Testis (tissue), 3 donors: ENCODE results near the gene HYAL1. TPM values are rescaled to one million over a fixed set of nuclear protein-coding genes. Genes with fewer than 3 reads are reported as not detected.

ENCODE experiments used
- DNase-seq: peaks from one replicate; pipeline ENCODE4 v3.0.0-alpha.2; 2019
- H3K27ac ChIP-seq, 2 donors: fragments of 200-600 bp; sonication (generic); one replicate each; pipeline ENCODE4 v1.5.1; 2019
- H3K27me3 ChIP-seq: fragments of 200-600 bp; sonication (generic); one replicate; pipeline ENCODE4 v1.5.1; 2019
- H3K36me3 ChIP-seq: fragments of 200-600 bp; sonication (generic); one replicate; pipeline ENCODE4 v1.5.1; 2017; ENCODE audit warnings: low read depth; ENCODE audit errors: missing control alignments
- H3K4me1 ChIP-seq: fragments of 200-600 bp; sonication (generic); one replicate; pipeline ENCODE4 v1.5.1; 2019
- H3K4me3 ChIP-seq, 2 donors: fragments of 200-600 bp; sonication (generic); one replicate each; pipeline ENCODE4 v1.5.1; 2017 to 2019
- H3K9me3 ChIP-seq: fragments of 200-600 bp; sonication (generic); one replicate; pipeline ENCODE4 v1.5.1; 2017
- POLR2A ChIP-seq: fragments of 450-650 bp; IDR thresholded peaks from one replicate; pipeline ENCODE4 v1.6.1; 2017; ENCODE audit warnings: antibody characterized with exemption, mild to moderate bottlenecking, moderate library complexity
- WGBS, 2 donors: methylation state at CpG; one replicate each; pipeline ENCODE4 v1.1.5; 2018; 5-methylcytosine and 5-hydroxymethylcytosine counted together
- intact Hi-C: fragments of 100-400 bp; cut with DNase I; formaldehyde crosslinking; loops from one replicate; pipeline ENCODE4 v1.15.1; 2023; ENCODE audit warnings: low total_unique reads
- polyA plus RNA-seq: library from polyadenylated mRNA; stranded (reverse); fragments of 350-450 nt; fragmentation: Illumina TruSeq; extraction: RNeasy Lipid Tissue Mini Kit (QIAGEN cat#74804); gene quantifications from one replicate; pipeline ENCODE4 v1.2.3, GENCODE V29; 2014; ENCODE audit warnings: low read depth, low replicate concordance; ENCODE audit not compliant: insufficient read depth
- total RNA-seq, 2 donors: library from RNA; depleted of rRNA; stranded (reverse); fragments of >200 nt; gene quantifications; one replicate each; pipeline ENCODE4 v1.2.3, GENCODE V29; 2016
- TF ChIP-seq, protein P1 (sequence below), 3 experiments: fragments of 450-650 bp in 2 of 3; fragments of 200-600 bp in 1 of 3; sonication (generic) in 1 of 3; IDR thresholded peaks; one replicate each; pipeline ENCODE4 v1.5.1; 2016 to 2019; ENCODE audit warnings: antibody characterized with exemption in 3 of 3, mild to moderate bottlenecking in 2 of 3, moderate library complexity in 1 of 3

The HYAL1 gene
- total and polyA plus RNA-seq, 3 donors from 2014 or later = 2.7 to 3.7 (median 3.2) TPM

DNA sequence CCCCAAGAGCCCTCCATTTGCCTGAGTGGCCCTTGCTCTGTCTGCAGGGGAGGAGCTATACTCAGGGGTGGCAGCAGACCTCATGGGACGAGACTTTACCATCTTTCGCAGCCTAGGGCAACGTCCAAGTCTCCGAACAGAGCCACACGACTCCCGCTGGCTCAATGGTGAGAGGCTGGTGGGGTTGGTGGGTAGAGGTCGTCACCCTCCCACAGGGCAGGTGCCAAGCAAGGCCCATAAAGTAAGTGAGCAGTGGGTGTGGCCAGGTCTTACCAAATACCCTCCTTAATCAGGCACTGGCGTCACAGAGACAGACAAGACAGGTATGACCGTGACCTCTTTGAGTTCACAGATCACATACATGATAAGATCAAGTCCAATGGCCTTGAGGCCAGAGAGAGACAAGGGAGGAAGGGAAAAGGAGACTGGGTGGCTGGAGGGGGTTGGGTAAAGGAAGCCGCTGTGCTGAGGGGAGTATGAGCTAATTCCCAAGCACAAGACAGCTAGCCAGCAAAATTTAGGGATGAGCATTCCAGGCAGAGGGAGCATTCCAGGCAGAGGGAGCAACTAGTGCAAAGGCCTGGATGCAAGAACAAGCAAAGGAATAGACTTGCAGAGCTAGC lies 31.9 kb downstream of the HYAL1 start:
- no peak overlapping the region for H3K27ac ChIP-seq

GRCh38 chr3:50270422-50271224 lies 32.8 kb downstream of the HYAL1 start:
- Histone ChIP-seq H3K9me3 (no peaks in the 10 kb centered on the region), H3K27ac (no peak overlapping the region), H3K4me1 (peaks cover 46% of the 10 kb centered on the region), H3K4me3 (no peak overlapping the region), H3K36me3 (no peaks in the 10 kb centered on the region), H3K27me3 (no peaks in the 10 kb centered on the region)
- 89 to 90% methylated on average over 14 to 19 of the region's 19 CpGs for WGBS, 2 donors
- no peak for DNase-seq
- TF ChIP-seq, protein P1, sequence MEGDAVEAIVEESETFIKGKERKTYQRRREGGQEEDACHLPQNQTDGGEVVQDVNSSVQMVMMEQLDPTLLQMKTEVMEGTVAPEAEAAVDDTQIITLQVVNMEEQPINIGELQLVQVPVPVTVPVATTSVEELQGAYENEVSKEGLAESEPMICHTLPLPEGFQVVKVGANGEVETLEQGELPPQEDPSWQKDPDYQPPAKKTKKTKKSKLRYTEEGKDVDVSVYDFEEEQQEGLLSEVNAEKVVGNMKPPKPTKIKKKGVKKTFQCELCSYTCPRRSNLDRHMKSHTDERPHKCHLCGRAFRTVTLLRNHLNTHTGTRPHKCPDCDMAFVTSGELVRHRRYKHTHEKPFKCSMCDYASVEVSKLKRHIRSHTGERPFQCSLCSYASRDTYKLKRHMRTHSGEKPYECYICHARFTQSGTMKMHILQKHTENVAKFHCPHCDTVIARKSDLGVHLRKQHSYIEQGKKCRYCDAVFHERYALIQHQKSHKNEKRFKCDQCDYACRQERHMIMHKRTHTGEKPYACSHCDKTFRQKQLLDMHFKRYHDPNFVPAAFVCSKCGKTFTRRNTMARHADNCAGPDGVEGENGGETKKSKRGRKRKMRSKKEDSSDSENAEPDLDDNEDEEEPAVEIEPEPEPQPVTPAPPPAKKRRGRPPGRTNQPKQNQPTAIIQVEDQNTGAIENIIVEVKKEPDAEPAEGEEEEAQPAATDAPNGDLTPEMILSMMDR (IDR thresholded peaks at IDR 0.05) = no peak
- no peak for TF ChIP-seq POLR2A
- intact Hi-C loops = loop anchor here (10.0 kb wide), 1 partner anchor 76 kb away; the partner anchor contains the start of gene GNAT1

More for the DNA sequence above, 31.9 kb downstream of the HYAL1 start:
- no peak overlapping the region for H3K4me3 ChIP-seq
- H3K4me1 ChIP-seq = peaks cover 38% of the 10 kb centered on the region
- DNase-seq = no peak
- 83 to 85% methylated on average over 10 of the region's 10 CpGs for WGBS, 2 donors
- H3K27me3 ChIP-seq = no peaks in the 10 kb centered on the region
- intact Hi-C loops = loop anchor here (10.0 kb wide), 1 partner anchor 77 kb away; the partner anchor contains the start of gene GNAT1
- H3K36me3 ChIP-seq = no peaks in the 10 kb centered on the region
- no peaks in the 10 kb centered on the region for H3K9me3 ChIP-seq
- TF ChIP-seq, protein P1 (IDR thresholded peaks at IDR 0.05) = no peak
- TF ChIP-seq POLR2A = no peak

- no peak for TF ChIP-seq POLR2A
- TF ChIP-seq, protein P1 (IDR thresholded peaks at IDR 0.05) = no peak
- Histone ChIP-seq H3K27ac (no peak overlapping the region), H3K4me3 (no peak overlapping the region), H3K4me1 (peaks cover 52% of the 10 kb centered on the region), H3K9me3 (no peaks in the 10 kb centered on the region), H3K36me3 (no peaks in the 10 kb centered on the region), H3K27me3 (no peaks in the 10 kb centered on the region)
- DNase-seq = no peak
- WGBS, 2 donors = 80 to 92% methylated on average over 2 to 8 of the region's 8 CpGs
- intact Hi-C loops = loop anchor here (10.0 kb wide), 1 partner anchor 75 kb away; the partner anchor contains the start of gene GNAT1
Observed at GRCh38 chr3:50269977-50270413, 33.4 kb downstream of the HYAL1 start.

DNA sequence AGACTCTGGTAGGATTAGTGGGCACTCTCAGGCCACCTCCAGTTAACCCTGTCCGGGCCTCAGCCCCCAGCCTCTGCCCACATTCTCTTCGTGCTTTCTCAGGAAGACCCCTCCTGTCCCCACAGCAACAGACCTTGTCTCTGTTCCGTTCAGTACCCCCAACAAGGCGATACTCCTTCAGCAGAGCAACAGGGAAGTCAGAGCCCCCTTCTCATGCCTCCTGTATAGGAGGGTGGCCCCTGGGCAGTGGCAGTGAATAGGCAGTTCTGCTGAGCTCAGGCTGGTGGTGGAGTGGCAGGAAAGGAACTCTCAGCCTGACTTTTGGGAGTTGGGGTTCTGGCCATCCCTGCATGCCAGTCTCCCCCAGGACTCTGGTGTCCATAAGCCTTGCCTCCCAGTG lies 33.9 kb downstream of the HYAL1 start:
- no peak for TF ChIP-seq POLR2A
- TF ChIP-seq, protein P1 (IDR thresholded peaks at IDR 0.05) = no peak
- no peak for DNase-seq
- no peaks in the 10 kb centered on the region for H3K36me3 ChIP-seq
- H3K27ac ChIP-seq = no peak overlapping the region
- peaks cover 57% of the 10 kb centered on the region for H3K4me1 ChIP-seq
- intact Hi-C loops = no loop called here
- no peaks in the 10 kb centered on the region for H3K27me3 ChIP-seq
- H3K9me3 ChIP-seq = no peaks in the 10 kb centered on the region
- H3K4me3 ChIP-seq = no peak overlapping the region
- 59 to 71% methylated on average over 4 of the region's 4 CpGs for WGBS, 2 donors
